HepG2 (cell line): Measurements from ENCODE around the gene RINL. TPM values are rescaled to one million over a fixed set of nuclear protein-coding genes. Genes with fewer than 3 reads are reported as not detected.

Experiments
- ATF6 ChIP-seq: sonication (generic); formaldehyde crosslinking; conservative IDR thresholded peaks from 2 replicates; pipeline ENCODE4 v1.4.0; 2020; ENCODE audit warnings: missing genetic modification reagents
- FIP1L1 ChIP-seq: fragments of 200-400 bp; formaldehyde crosslinking; IDR thresholded peaks from 2 replicates; pipeline ENCODE4 v1.6.1; 2018; ENCODE audit warnings: low read depth, mild to moderate bottlenecking, low read length, moderate library complexity, borderline replicate concordance; ENCODE audit not compliant: insufficient read depth
- HMG20A ChIP-seq: IDR thresholded peaks from 2 replicates; pipeline ENCODE4 v1.6.1; 2016; ENCODE audit warnings: borderline replicate concordance
- ISL2 ChIP-seq: sonication (generic); formaldehyde crosslinking; IDR thresholded peaks from 2 replicates; pipeline ENCODE4 v1.5.0; 2020; ENCODE audit warnings: missing genetic modification reagents
- JUNB ChIP-seq: sonication (generic); formaldehyde crosslinking; IDR thresholded peaks from 2 replicates; pipeline ENCODE4 v1.8.0; 2022; ENCODE audit warnings: missing genetic modification reagents, mild to moderate bottlenecking, borderline replicate concordance
- LRRFIP1 ChIP-seq: sonication (generic); formaldehyde crosslinking; conservative IDR thresholded peaks from 2 replicates; pipeline ENCODE4 v1.4.0; 2020; ENCODE audit warnings: missing genetic modification reagents
- MAZ ChIP-seq, 2 experiments: sonication (generic) in 1 of 2; formaldehyde crosslinking in 1 of 2; IDR thresholded peaks; 2 replicates each; pipeline versions ENCODE4 v1.5.0 to v1.6.1; 2012 to 2020; ENCODE audit warnings: low read depth in 2 of 2, mild to moderate bottlenecking in 2 of 2, borderline replicate concordance in 1 of 2, improper control_type of control experiment in 1 of 2, low read length in 1 of 2, missing genetic modification reagents in 1 of 2, moderate library complexity in 1 of 2
- NRL ChIP-seq: sonication (generic); formaldehyde crosslinking; IDR thresholded peaks from 2 replicates; pipeline ENCODE4 v1.5.0; 2020; ENCODE audit warnings: missing genetic modification reagents, mild to moderate bottlenecking, moderate library complexity, borderline replicate concordance
- POLR2G ChIP-seq: fragments of 200-400 bp; formaldehyde crosslinking; IDR thresholded peaks from 2 replicates; pipeline ENCODE4 v1.6.1; 2018; ENCODE audit warnings: mild to moderate bottlenecking, low read depth, low read length, moderate library complexity
- SOX5 ChIP-seq: IDR thresholded peaks from 2 replicates; pipeline ENCODE4 v1.6.1; 2016; ENCODE audit warnings: borderline replicate concordance
- SP2 ChIP-seq: sonication (generic); formaldehyde crosslinking; IDR thresholded peaks from 2 replicates; pipeline ENCODE4 v1.5.1; 2020; ENCODE audit warnings: mild to moderate bottlenecking, missing genetic modification reagents
- STAT6 ChIP-seq: sonication (generic); formaldehyde crosslinking; IDR thresholded peaks from 2 replicates; pipeline ENCODE4 v1.4.0; 2020; ENCODE audit warnings: missing genetic modification reagents, mild to moderate bottlenecking, borderline replicate concordance
- ZBTB20 ChIP-seq: sonication (generic); formaldehyde crosslinking; IDR thresholded peaks from 2 replicates; pipeline ENCODE4 v1.8.1; 2023; ENCODE audit warnings: missing genetic modification reagents, low read depth, mild to moderate bottlenecking, borderline replicate concordance
- ZFX ChIP-seq: sonication (generic); formaldehyde crosslinking; IDR thresholded peaks from 2 replicates; pipeline ENCODE4 v1.4.0; 2020; ENCODE audit warnings: mild to moderate bottlenecking, low read depth, missing genetic modification reagents, moderate library complexity
- ZNF276 ChIP-seq: sonication (generic); formaldehyde crosslinking; IDR thresholded peaks from 2 replicates; pipeline ENCODE4 v1.4.0; 2020; ENCODE audit warnings: mild to moderate bottlenecking, low read depth, missing genetic modification reagents
- ZNF441 ChIP-seq: sonication (generic); formaldehyde crosslinking; IDR thresholded peaks from 2 replicates; pipeline ENCODE4 v1.7.0; 2021; ENCODE audit warnings: missing genetic modification reagents, borderline replicate concordance
- ZNF589 ChIP-seq: sonication (generic); formaldehyde crosslinking; conservative IDR thresholded peaks from 2 replicates; pipeline ENCODE4 v1.8.0; 2022; ENCODE audit warnings: mild to moderate bottlenecking, moderate library complexity, missing genetic modification reagents
- ZNF75D ChIP-seq: sonication (generic); formaldehyde crosslinking; IDR thresholded peaks from 2 replicates; pipeline ENCODE4 v1.8.1; 2023; ENCODE audit warnings: missing genetic modification reagents, mild to moderate bottlenecking, borderline replicate concordance
- ZNF816 ChIP-seq: sonication (generic); formaldehyde crosslinking; IDR thresholded peaks from 2 replicates; pipeline ENCODE4 v1.8.0; 2022; ENCODE audit warnings: missing genetic modification reagents, mild to moderate bottlenecking, borderline replicate concordance
- polyA plus RNA-seq, 8 experiments: library from polyadenylated mRNA; depleted of rRNA in 3 of 8; stranded (reverse) in 7 of 8; unstranded in 1 of 8; fragments of >200 nt; fragmentation: Illumina TruSeq in 4 of 8; extraction: Trizol in 4 of 8; gene quantifications; 2 replicates each; pipeline versions ENCODE4 v1.2.1 to v1.2.3, GENCODE V29; 2011 to 2016; ENCODE audit warnings: low read depth in 4 of 8, missing spikeins in 1 of 8, mixed read lengths in 1 of 8; ENCODE audit not compliant: insufficient read depth in 1 of 8
- total RNA-seq, 5 experiments: library from RNA; depleted of rRNA; stranded (reverse); fragments of >200 nt; fragmentation: Illumina TruSeq; extraction: Trizol; gene quantifications; 2 replicates each; pipeline ENCODE4 v1.2.3, GENCODE V29; 2016; ENCODE audit warnings: low read depth in 1 of 5

The RINL gene
- total and polyA plus RNA-seq, 2 of the 13 experiments (the other 11 are each of a cell fraction or from before 2014, with no cell fraction given) = 11.4 to 18.0 TPM

GRCh38 chr19:38899447-38900201 is 21.5 kb upstream of the RINL start, which contains the start of the genes NFKBIB and SIRT2 (continued):
- TF ChIP-seq FIP1L1 = no peak
- peak; percentile 85 for TF ChIP-seq ZFX (CRISPR knock-in tag)
- peak; percentile 98 for TF ChIP-seq SP2 (CRISPR knock-in tag)
- TF ChIP-seq LRRFIP1 (CRISPR knock-in tag) = no peak
- TF ChIP-seq STAT6 (CRISPR knock-in tag) = no peak
- no peak for TF ChIP-seq ZBTB20
- TF ChIP-seq ZNF441 (CRISPR knock-in tag) = no peak
- TF ChIP-seq ISL2 (CRISPR knock-in tag) = peak; percentile 34; the same call in 1 of the 2 replicates
- TF ChIP-seq POLR2G = peak; percentile 71
- no peak for TF ChIP-seq HMG20A
- TF ChIP-seq JUNB (CRISPR knock-in tag) = no peak
- no peak for TF ChIP-seq ZNF75D (CRISPR knock-in tag)
- TF ChIP-seq SOX5 (CRISPR knock-in tag) = no peak
- no peak for TF ChIP-seq ATF6 (CRISPR knock-in tag)
- TF ChIP-seq ZNF589 (CRISPR knock-in tag) = 0 out of 2 replicates have a peak, but pooled peaks have one; percentile 61
- TF ChIP-seq ZNF276 = no peak
- TF ChIP-seq ZNF816 (CRISPR knock-in tag) = no peak
- TF ChIP-seq NRL (CRISPR knock-in tag) = peak; percentile 87
- peak; percentile 44; the same call in 1 of the 2 replicates for TF ChIP-seq MAZ (IDR thresholded peaks at IDR 0.05; ENCODE audit: borderline replicate concordance, low read depth, low read length)
- TF ChIP-seq MAZ (CRISPR knock-in tag; IDR thresholded peaks at IDR 0.05; ENCODE audit: low read depth) = peak; percentile 68; the same call in 1 of the 2 replicates
